Hippocampal formation (tissue), 2 donors: ENCODE measurements around the gene EDAR.

Source experiments
- DNase-seq, 2 donors: peaks; one replicate each; lab custom pipeline; 2025; lab: John Stamatoyannopoulos, UW

Gene EDAR

DNA sequence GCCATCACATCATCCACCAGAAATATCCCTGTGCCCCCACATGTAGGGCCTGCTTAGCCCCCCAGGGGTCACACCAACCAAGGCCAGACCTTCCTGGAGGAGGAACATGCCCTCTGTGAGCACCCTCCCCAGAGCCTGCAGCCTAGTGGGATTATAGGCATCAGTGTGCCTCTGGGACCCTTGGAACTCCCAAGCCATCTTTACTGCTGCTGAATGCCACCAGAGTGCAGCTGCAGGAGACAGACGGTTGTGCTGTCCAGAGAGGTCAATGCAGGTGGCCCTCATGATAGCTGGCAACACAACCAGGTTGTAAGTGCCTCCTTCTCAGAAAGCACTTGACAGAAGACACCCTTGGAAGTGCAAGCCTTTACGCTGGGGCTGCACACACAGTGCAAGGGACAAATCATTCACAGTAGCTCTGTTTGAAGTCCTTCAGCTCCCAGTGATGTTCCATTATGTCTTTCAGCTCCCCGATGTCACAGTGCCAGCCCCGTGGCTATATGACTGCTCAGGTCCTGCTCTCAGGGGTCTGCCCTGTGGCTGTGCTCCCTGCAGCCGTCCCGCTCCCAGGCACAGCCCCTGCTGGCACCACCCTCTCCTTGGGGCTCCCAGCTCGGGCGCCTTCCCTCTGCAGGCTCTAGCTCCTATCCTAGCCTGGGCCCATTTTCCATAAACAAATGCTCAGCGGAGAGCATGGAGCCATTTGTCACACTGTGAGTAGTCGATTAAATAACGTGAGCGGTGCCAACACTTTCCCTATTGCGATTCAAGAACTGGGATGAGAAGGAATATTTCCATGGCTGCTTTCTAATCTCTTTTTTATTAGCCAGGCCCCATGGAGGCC is 65.1 kb downstream of the EDAR start:
- no peak for DNase-seq

DNA sequence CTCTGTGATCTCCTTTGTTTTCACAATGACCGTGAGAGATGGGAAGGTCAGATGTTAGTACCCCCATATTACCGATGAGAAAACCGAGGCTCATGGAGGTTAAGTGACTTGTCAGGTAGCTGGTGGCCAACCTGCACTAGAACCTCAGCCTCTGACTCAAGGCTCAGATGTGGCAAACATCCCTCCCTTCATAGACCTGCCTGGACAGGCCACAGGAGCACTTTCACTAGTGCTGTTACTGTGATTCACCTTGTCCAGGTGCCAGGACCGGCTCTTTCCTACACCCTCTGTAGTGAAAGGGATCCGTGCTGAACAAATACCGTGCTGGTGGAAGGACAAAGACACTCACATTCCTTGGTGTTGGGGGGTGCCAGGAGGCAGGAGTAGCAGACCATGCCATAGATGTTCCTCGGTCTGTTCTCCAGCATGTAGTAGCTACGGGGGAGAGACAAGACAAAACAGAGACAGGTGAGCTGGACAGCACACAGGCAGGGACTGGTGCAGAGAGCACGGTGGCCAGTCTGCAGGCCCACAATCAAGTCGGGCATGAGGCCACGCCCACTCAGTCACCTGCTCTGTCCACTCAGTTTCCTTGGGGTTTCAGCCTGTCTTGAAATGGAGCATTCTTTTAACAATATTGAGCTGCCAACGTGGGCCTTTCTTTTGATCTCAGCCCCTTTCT is 65.9 kb downstream of the EDAR start:
- DNase-seq: no peak

DNA sequence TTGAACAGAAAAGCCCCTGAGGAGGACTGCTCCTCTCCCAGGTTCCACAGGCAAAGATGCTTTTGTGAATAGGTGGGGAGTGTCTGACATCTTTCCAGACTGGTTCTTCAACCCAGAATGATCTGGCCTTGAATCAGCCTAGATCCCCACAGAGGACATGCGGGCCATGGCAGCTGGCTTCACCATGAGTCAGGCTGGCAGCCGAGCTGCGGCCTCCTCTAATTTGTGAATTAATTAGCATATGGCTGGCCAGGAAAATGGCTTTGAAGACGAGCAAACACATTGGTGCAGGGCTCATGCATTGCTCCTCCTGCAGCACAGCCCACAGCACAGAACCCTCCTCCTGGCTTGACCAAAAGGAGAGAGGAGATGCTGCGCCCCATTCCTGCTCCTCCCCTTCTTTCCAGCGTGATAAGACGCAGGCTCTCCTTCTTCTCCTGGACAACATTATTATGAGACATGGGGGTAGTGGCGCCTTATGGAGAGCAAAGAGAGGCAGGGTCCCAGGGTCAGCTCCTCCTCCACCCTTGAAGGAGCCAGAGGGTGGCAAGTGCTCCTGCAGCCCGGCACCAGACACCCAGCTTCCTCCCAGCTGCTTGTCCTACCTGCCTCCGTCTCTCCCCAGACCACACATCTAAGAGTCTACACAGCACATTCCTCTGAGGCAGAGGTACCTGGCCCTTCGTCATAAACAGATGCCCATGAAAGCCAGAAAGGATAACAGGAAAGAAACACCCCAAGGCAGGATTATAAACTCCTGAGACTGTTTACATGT is 66.7 kb downstream of the EDAR start:
- no peak for DNase-seq

DNA sequence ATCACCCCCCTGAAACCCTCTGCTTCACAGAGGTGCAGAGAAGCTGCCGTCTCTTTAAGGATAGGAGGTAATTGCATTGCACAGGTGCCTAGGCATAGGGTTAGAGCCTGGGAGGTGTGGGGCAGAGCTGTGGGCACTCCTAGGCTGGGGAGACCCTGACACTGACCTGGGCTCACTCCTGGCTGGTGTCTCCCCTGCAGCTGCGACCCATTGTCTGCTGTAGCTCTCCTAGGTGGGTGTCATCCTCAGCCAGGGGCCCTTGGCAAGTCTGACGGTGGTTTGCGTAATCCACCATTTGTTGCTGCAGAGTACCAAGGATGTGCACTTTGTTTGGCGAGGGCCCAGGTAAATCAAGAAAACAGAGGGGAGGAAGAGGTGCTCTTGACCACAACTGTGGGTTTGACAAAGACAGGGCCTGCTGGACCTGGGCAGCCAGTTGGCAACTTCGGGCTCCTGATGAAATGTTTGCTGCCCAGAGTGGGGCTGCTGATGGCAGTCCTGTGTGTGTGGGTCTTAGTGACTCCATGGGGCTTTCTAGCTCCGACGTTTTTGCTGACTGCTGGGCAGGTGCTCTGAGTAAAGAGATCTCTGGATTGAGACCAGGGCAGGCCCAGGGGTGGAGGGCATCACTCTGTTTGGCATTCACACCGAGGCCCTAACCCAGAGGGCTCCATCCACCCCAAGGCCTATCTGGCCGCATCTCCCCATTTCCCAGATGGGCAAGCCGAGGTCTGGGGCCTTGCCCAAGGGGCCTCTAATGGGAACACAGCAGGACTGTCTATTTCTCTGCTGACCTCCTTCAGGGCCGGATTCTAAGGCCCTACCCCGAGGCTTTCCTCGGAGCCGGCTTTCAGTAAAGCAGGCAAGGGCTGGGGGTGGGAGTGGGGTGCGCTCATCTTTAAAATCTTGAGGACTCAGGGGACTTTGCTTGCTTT is 67.7 kb downstream of the EDAR start:
- no peak for DNase-seq

DNA sequence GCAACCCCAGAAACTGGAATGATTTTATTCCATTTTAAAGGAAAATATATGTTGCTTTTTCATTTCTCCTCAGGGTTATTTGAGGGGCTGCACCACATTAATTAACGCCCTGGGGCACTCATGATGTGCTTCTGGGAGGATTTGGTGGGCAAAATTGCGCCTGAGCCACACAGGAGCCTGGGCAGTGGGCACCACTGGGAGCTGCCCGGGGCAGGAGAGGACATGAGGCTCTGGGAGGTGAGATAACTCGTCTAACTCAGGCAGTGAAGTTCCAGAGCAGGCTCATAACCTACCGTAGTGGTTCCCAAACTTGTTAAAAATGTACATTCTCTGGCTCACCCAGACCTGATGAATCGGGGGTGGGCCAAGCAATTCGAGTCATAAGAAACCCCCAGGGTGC is 68.3 kb downstream of the EDAR start:
- no peak for DNase-seq

DNA sequence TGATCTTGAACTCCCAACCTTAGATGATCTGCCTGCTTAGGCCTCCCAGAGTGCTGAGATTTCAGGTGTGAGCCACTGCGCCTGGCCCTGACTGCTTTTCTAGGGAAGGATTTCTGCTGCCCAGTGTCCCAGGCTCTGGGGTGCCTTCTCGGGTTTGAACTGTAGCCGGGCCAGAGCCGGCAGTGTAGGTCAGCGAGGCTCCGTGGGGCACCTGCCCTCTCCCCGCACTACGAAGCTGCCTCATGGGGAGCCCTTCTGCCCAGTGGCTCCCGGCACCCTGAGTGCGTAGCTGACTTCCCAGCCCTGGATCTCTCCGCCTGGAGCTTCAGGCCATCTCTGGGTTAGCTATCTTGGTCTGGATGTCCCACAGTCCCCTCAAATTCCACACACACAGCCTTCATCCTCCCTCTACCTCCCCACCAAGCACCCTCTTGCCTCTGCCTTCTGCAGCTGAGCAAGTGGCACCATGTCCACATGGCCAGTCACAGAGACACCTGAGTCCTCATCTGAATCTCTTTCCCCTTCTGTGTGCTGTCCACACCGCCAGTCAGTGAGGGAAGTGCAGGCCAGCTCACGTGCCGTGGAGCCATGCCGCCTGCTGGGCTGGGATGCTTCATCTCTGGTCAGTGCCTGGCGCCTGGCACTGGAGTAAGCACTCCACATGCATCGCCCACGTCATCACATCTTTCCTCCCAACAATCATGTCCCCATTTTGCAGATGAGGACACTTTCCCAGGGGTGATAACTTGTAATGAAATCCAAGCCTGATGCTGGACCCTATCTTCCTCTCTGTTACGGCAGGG is 69.2 kb downstream of the EDAR start:
- no peak for DNase-seq

DNA sequence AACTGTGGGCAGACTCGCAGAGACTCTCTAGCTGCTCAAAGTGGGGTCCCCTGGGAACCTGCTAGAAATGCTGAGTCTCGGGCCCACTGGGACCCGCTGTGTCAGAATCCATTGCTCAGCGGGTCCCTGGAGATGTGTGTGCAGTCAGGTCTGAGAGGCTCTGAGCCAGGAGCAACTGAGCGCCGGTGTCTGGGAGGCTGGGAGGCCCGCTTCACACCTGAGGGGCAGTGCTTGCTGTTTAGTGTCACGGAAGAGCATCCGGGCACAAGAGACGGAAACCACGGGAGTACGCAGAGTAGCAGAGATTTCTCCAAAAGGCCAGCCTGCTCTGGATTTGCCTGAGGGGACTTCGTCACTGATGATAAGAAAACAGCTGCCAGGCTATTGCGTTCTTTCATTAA is 70.1 kb downstream of the EDAR start:
- DNase-seq: no peak

DNA sequence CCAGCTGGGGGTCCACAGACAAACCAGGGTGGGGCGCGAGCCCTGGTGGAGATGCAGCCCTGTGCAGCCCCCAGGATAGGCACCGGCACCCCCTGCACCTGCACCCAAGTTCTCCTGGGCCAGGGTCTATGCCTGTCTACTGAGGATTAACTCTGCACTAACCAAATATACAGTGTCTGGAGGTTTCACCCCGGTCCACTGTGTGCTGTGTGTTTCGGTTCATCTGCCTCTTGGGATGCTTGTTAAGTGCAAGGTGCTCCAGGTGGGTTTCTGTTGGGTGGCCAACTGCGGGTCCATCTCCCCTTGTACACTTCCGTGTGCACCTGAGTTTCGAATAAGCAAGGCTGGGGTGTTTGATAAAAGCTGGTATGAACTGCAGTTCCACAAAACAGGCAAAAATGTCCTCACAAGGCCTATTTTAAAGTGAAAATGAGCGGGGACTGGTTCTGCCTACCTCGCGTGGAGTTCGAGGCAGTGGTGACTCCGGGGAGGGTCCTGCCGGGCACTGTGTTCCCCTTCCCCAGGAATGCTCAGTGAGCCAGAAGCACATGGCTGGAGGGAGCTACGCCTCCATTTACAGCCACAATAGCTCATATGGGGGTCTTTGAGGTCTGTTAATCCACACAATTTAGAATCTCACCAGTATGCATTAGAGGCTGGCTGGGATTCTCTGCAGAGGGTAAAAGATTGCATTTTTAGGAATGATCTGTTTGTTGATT is 70.7 kb downstream of the EDAR start:
- DNase-seq: no peak

DNA sequence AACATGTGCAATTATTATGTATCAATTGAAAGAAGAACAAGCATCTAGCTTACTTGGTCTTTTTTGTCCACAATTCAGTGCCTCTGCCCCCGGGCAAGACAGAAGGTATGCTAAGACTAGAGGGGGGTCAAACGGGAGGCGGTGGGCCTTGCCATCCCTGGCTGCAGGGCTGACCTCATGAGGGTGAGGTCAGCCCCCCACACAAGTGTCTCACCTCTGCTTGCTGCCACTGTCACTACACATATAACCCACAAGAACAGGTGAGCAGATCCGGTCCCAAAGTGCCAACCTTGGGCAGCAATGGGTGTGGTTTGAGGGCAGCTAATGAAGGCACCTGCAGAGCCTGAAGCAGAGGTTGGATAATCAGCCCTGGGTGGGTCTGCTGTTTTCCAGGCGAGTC is 71.5 kb downstream of the EDAR start:
- no peak for DNase-seq

DNA sequence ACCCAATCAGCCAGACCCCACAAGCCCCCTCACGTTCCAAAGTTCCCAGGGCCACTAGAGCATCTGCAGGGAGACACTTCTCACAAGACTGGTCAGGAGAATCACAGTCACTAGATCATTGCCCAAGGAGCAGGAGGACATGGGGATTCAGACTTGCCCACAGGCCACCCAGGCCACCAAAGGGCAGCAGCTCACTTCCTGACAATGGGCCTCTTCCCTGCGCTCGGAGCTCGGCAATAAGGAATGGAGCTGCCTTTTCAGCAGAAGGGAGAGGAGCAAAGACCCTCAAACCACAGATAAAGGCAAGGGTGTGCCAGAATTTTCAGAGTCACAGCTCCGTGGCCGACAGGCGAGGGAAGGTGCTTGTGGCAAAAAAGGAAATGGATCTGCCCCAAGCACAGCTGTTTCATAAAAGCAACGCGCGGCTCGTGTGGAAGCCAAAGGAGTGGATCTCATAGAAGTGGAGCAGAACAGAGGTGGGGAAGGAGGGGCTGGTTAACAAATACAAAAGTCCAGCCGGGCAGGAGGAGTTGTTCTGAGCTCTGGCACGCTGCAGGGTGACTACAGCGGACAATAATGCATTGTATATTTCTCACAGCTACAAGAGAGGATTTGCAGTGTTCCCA is 72.1 kb downstream of the EDAR start:
- peak; percentile 32 to 68 for DNase-seq

DNA sequence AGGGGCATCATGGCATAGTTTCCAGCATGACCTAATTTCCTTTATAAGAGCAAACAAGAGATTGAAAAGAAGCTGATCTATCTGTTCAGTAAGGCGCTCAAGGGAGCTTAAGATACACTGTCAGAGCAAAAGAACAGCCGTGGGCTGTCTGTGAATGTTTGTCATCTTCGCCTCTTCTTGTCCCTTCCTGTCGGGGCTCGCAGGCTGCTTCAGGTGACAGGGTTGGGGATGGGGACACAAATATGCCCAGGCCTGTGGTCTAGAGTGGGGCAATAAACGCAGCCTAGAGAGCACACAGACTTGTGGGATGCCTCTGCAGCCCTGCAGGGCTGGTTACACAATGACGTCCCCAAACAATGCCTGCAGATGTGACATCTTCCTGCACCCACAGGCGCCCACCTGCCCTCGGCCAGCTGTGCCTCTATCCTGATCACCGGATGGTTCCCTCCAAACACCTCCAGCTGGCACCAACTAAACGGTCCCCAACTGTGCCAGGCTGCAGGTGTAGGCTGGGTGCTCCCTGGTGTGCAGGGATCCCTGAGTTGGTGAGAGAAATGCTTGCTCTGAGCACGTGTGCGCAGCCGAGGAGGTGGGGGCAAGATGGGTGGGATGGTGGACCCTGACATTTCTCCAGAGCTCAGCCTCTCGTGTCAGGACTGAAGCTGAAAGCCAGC is 72.8 kb downstream of the EDAR start:
- DNase-seq: no peak

DNA sequence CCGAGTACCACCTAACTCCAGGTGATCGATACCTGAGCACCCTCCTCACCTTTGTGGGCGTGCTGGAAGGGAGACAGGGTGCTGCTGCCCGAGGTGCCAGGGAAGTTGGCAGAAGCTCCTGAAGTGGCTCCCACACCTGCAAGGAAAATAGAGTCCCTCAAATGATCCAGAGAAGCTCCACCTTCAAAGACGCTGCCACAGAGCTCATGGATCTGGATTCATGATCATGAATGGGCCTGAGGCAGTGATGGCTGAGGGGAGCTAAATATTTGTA is 76.5 kb downstream of the EDAR start:
- DNase-seq: no peak

DNA sequence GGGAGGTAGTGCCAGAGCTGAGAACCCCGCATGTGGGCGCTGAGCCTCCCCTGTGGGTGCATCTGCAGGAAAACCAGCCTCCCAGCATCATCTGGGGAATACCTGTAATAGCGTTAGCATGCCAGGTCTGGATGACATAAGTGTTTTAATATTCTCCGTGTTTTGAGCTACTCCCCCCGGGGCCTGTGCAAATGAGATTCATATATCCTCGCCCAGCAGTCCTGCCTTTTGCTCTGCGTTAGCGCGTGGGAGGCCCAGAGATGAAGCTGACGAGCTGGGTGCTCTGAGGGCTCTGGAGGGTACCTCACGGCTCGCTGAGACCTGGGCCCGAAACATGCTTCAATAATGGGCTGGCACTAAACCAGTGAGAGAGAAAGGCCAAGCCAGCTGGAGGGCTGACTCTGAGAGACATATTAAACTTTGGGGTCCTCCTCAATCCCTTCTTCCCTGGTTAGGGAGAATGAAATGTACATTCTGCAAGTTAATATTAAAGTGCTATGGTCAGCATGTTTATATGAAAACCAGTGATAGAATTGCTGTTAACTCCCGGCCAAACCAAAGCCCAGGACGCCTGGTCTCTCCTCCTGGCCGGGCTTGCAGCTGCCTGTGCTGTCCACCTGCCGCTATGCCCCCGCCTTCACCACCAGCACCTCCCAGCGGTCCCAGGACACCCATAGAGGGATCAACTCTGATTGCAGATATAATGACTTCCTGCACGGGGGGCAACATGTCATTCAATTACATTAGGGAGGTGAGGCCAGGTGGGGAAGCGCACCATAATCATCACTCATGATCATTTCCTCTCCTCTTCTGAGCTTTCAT is 77.0 kb downstream of the EDAR start:
- no peak for DNase-seq

DNA sequence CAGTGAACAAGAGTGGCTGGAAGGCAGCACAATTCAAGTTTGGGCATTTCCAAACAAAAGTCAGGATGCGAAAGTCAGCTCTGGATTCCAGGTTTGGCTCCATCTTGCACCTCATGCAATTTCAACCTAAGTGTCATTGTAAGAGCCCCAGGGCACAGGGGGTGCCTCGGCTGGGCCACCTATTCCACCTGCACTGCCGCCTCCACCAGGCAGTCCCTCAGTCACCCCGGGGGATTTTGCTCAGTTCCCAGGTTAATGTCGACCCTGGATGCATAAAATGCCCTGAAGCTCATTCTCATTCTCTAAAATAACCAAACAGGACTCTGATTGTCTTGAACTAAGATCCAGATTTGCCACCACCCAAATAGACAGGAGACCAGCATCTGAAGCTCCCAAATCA is 77.6 kb downstream of the EDAR start:
- DNase-seq: no peak

DNA sequence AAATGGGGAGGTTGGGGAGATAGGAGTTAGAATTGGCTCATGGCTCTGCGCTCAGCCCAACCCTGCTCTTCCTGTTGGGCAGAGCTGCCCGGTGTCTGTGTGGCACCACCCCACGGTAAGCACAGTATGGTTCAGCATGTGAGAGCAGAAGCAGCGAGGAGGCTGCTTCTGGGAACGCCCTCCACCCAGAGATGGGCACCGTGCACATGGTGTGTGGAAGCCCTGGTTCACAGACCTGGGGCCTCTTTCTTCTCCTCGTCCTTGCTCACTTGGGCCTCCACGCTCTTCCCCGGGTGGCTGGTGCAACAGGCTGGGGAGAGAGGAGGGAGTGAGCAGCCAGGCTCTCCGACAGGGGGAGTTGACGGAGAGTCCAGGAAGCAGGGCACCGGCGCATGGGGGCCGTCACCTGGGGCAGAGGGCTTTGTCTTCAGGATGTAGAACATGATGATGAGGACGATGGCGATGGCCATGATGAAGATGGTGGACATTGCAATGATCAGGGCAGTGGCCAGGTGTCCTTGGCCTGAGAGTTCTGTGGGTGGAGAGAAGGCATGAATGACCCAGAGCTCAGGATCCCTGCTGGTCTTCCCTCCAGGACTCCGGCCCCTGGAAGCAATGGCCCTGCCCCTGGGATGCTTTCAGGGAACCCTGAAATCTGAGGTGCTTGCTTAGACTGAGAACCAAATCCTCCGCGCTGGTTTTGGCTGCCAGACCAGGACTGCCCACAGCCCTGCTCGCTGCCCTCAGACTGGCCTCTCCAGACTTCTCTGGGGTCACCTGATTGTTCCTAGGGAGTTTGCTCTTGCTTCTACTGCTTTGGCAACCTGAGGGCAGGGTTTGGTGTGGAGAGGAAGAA is 78.3 kb downstream of the EDAR start:
- DNase-seq: no peak

DNA sequence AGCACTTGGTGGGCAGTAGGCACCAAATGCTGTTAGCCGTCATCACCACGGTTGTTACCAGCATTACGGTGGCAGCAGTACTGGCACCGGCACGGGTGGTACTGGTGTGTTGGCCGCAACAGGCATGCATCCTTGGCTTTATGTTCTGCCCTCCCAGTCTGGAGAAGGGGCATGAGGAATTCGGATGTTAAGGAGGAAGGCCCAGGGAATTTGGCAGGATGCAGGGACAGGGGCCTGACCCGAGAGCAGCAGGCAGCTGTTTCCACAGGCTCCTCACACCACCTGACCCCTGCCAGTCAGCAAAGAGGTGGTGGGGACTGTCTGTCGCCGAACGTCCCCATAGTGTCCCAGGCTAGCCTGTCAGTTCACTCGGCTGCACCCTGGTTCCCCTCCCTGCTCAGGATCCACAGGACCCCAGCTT is 79.0 kb downstream of the EDAR start:
- DNase-seq: no peak

DNA sequence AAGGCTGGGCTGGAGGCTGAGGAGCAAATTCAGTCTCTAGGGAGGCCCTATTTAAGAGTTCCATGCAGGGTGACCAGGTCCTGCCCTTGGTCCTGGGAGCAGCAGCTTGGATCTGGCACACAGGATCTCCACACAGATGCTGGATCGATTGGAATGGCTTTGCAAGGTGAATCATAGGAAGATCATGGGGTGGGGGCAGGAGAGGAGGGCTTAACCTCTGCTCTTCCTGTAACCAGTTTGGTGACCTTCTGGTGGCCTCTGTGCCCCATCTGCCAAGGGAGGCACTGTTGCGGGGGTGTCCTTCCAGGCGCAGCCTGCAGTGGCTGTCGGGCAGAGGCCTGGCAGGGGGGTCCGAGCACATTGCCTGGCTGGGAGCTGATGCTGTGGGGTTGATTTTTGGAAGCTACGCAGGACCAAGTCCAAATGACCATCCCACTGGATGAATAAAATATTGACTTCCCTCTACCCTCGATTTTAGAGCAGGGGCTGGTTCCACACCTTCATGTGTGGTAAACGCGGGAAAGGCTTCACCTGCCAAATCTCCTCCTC is 79.7 kb downstream of the EDAR start:
- no peak for DNase-seq
